ENCODE data around the gene ANKRD52.
"Not testable (repeated sequence)": the region's sequence is repeated elsewhere in the genome, so short reads cannot be mapped to it uniquely, and the experiment has no call there.

Gene ANKRD52

DNA sequence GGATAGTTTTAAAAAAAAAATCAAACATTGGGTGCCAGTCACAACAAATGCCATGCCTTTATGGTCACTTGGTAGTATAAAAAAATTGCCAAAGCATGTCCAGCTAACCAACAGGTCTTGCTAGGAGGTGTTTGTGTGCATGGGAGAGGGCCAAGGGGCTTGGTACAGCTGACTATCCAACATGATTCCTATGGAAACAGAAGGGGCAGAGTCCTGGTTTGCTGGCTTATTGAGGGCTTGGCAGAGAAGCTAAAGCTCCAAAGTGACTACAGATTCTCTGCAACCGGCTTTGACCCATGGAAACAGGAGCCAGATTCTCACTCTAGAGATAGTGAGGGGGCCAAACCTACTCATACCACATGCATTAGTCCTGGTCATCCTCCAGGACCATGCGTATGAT lies 14.3 kb upstream of the ANKRD52 start:
- not testable (repeated sequence) for DNase-seq (ENCODE audit: low read depth)

DNA sequence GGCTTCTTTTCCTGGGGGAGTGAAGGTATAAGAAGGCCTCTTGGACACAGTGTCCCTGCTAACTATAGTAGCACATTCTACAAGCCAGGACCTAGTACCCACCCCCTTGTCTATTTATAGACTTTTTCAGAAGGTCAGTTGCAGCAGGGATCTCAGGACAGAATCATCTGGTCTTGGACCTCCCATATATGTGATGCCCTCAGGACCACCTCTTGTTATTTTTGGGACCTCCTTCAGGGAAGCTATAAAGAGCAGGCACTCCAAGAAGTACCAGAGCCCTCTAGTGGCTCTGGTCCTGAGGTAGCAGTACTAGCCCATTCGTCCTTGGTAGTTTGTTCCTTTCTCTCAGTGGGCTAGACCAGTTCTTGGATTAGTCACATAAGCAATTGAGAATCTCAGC lies 12.8 kb upstream of the ANKRD52 start:
- no peak for DNase-seq (ENCODE audit: low read depth)

DNA sequence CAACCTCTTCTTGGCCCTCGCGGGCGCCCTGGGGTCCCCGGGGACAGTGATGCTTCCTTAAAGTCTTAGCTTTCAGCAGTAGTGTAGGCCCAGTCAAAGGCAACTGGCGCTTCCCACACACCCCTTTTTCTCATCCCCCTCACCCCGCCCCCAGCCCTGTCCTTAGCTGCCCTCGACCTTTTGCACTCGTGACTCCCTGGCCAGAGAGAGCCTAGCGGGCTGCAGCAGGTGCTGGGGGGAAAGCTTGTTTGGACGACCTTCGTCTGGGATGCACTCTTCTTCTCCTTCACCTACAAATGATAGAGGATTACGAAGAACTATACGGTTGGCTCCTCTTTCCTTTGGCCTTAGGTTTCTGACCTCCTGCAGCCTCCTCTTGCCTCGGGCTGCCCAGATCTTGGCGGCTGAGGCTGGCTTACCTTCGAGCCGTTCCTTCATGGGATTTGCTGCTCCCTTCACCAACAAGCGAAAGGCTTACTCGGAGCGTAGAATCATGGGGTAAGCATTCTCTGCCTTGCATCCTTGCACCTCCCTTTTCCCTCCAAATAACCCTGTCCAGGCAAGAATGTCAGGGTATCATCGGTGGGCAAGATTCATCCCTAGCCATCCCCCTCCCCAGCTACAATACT lies 9.4 kb upstream of the ANKRD52 start:
- DNase-seq (ENCODE audit: low read depth) = no peak

DNA sequence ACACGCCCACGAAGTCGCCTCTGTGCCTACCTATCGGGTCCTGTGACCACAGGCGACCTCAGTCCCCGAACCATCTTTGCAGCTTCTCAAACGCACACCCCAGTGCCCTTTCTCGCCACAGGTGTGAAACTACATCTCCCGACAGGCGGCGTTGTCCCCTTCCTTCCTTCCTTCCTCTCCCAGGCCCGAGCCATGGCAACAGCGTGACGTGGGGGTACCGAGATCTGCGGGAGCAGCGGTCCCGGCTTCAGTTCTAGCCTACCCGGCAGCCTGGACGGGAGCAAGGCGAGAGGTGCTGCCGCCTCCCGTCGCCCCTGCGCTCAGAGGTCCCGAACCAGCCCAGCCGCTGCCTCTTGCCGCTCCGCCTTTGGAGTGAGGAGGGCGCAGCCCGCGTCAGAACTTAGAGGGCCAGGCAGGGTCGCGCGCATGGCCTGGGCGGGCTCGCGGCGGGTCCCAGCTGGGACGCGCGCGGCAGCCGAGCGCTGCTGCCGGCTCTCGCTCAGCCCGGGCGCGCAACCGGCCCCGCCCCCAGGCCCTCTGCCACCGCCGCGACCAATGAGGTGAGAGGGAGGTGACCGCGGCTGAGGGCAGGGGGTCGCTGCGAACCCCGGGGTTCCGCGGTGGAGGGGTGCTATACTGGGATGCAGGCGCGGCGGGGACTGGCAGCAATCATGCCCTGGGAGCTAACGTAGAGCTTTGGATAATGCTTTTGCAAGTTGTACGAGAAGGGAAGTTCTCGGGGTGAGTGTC lies 8.7 kb upstream of the ANKRD52 start, which contains the start of gene COQ10A:
Gene COQ10A (plus strand): TSS at position 250 of the 750 bp plus-strand sequence. CDS start 177 bp downstream, at position 427.
- DNase-seq (ENCODE audit: low read depth) = peak; percentile 70

DNA sequence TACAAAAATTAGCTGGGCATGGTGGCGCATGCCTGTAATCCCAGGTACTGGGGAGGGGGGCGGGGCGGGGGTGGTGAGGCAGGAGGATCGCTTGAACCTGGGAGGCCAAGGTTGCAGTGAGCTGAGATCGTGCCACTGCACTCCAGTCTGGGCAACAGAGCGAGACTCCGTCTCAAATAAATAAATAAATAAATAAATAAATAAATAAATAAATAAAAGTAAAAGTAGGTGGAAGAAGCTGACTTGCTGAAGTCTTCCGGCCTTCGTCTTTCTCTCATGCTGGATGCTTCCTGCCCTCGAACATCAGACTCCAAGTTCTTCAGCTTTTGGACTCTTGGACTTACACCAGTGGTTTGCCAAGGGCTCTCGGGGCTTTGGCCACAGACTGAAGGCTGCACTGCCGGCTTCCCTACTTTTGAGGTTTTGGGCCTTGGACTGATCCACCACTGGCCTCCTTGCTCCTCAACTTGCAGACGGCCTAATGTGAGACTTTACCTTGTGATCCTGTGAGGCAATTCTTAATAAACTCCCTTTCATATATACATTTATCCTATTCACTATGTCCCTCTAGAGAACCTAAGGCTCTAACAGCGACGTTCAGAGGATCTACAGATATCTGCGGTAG lies 8.0 kb upstream of the ANKRD52 start:
- not testable (repeated sequence) for DNase-seq (ENCODE audit: low read depth)

DNA sequence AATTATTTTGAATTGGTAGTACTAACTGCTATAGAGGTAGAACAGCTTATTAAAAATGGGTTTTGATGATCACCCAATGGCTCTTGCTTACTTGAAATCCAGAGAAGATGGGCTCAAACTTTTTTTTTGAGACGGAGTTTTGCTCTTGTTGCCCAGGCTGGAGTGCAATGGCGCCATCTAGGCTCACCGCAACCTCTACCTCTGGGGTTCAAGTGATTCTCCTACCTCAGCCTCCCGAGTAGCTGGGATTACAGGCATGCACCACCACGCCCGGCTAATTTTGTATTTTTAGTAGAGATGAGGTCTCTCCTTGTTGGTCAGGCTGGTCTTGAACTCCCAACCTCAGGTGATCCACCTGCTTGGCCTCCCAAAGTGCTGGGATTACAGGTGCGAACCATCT lies 4.8 kb upstream of the ANKRD52 start:
- not testable (repeated sequence) for DNase-seq (ENCODE audit: low read depth)

DNA sequence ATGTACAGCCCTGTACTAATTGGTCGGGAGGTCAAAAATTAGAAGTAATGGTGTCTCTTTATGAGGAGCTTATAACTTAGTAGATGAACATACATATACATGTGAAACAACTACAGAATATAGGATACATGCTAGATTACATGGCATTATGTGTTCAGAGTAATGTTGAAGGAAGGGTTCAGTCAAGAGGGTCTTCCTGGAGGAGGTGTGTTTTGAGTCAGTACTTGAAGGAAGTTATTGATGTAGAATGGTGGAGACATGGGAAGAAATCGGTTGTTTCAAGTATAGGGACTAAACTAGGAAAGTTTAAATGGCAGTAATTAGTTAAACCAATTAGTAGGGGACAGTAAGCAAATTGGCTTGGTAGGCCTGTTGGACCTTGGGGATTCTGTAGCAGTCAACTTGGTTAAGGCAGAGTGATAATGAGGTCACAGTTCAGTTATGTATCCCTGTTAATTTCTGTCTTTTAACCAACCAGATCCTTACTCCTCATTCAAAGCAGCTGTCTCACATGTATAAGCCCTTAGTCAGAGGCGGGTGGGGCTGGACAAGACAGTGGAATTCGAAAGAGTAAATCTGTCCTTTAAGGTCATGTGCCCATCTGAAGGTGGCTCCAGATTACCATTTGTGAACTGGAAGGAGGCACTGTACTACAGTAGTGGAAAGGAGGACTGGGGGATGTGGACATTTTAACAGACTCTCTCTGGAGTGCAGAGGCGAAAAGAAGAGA lies 3.5 kb upstream of the ANKRD52 start:
- DNase-seq (ENCODE audit: low read depth) = no peak

DNA sequence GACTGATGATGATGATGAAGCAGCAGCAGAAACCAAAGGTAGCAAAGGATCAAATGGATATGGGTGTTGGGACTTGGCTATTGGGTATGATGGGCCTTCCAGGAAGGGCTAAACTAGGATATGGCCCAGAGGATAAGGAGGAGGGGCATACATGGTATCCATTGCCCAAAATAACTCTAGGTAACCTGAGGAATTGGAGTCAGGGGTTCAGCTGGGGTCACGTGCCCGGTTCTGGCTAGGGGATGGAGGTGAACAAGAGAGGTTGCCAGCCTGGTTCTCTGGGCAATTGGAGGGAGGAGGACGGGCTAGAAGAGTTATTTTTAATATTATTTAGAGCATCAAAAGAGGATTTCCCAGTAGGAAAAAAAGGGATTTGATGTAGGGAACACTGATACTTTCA lies 2.7 kb upstream of the ANKRD52 start:
- DNase-seq (ENCODE audit: low read depth) = no peak

DNA sequence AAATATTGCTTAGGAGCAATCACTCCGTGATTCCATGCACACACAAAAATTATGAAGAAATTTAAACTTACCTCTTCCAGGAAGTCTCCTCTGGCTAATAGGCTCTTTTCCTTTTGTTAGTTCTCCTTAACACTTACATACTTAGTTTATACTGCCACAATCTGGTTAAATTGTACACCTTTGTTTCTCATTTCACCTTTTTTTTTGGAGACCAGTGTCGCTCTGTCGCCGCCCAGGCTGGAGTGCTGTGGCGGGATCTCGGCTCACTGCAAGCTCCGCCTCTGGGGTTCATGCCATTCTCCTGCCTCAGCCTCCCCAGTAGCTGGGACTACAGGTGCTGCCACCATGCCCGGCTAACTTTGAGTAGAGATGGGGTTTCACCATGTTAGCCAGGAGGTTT lies 2.2 kb upstream of the ANKRD52 start:
- no peak for DNase-seq (ENCODE audit: low read depth)

DNA sequence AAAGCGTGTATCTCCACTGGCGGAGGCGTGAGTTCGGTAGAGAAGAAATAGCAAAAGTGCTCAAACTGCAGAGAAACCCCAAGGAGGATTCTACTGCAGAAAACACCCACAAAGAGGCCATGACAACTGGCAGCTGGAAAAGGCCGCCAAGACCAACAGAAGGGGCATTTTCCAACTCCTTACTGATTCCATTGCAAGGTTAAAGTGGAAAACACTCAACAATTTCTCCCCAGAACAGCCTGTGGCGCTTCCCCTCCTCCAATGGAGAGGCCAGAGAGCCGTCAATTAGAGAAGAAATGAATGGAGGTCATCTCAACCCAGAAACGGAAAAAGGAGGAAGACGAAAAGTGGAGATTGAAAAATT lies 618 bp upstream of the ANKRD52 start:
- no peak for DNase-seq (ENCODE audit: low read depth)

DNA sequence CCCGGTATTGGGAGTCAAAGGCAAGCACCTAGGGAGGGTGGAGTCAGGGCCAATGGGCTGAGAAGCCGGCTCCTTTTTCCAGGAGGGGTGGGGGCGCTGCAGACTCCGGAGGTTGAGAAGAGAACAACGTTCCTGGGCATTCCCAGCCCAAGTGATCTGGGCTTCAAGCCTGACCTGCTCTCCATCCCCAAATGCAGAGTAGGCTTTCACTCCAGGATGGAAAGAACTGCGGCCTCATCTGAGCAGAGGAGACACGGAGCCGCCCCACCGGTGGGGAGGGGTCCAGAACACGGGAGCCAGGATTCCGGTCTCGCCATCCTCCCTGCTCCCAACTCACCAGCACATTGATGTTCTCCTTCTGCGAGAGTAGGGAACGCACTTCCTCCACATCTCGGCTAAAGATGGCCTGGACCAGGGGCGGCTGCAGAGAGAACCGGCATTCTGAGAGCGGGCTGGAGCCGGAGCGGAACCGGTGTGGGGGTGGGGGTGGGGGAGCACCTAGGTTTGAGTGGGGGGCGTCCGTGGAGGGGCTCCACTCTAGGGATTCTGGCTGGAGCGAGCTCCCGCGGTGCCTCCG lies 605 bp downstream of the ANKRD52 start:
- DNase-seq (ENCODE audit: low read depth) = no peak

DNA sequence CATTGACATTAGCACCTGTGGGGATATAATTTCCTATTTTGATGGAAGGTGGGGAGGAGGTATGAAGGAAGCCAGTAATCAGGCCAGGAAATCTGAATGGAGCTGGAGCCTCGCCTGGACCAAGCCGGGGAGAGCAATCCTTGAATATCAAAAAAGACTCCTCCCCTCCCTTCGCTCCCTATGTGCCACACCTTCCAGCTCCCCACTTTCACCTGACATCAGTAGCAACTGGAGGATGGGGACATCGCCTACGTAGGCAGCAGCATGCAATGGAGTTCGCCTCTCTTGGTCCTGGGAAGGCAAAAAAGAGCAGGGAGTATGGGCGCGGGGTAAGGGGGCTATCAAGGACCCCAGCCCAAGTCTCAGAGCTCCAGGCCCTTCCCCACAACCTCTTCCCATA lies 1.1 kb downstream of the ANKRD52 start:
- no peak for DNase-seq (ENCODE audit: low read depth)

DNA sequence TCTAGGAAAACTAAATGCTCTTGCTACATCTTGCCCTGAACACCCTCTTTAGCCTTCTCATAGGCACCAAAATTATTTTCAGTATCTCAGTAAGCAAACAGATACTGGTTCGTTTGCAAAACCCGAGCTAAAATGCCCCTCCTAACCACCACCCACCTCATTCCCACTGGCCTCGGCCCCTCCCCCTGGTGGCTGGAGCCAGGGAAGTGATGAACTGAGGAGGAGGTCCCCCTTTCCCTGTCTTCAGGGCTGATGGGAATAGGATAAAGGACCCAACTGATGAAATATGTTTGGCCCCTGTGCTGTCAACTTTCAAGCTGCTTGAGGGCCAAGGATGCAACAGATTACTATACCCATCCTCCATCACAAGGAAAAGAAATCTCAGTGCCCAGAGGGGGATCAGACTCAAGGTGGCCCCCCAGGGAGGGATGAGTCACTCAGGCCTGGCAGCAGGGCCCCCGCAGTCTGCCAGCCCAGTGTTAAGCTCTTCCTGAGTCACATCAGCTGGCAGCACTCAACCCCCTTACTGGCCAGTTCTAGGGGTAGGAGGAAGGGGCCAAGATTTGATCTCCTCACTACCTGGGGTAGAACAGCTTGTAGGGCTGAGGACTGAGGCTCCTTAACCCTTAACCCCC lies 1.7 kb downstream of the ANKRD52 start:
- no peak for DNase-seq (ENCODE audit: low read depth)

DNA sequence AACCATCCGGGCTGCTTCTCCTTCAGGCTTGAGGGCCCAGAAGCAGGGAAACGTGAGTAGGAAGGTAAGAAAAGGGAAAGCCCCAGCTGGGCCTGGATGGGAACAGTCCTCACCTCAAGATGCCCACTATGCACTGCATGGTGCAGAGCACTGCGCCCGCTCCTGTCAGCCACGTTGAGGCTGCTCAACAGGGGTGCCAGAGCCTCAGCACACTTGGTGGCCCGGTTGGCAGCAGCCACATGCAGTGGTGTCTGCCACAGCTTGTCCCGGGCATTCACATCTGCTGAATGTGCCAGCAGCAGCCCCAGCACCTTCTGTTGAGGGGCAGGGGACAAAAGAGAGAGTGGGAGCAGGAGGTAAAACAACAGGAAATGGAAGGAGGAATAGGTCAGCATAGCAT lies 2.5 kb downstream of the ANKRD52 start:
- no peak for DNase-seq (ENCODE audit: low read depth)

DNA sequence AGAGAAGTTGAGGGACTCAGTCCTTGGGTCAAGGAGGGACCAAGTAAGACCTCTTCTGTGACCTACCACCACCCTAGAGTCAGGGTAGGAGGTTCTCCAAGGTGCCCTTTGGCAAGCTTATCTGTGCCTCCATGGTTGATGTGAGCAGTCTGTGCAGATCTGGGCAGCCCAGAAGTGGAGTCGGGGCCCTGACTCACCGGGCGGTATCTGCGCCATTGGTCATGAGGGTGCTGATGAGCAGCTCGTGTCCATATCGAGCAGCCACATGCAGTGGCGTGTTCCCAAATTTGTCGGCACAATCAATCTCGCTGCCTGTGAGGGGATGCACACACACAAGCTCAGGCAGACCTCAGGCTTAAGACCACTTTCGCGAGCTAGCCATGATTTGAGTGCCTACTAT lies 5.1 kb downstream of the ANKRD52 start:
- DNase-seq (ENCODE audit: low read depth) = no peak

DNA sequence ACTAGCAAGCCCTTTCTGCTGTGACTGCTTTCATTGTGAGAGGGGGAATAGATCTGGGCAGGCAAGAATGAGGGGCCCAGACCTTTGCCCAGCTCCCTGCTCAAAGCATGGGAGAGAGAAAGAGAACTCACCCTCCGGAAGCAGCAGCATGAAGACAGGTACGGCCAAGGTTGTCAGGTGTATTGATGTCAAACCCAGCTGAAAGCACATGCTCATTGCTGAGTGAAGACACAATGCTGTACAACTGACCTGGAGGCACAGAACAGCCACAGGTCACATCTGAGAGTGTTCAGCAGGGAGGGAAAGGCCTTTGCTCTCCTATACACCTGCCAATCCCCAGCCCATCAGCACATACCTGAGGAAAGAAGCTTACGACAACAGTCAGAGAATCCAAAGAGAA lies 5.5 kb downstream of the ANKRD52 start:
- no peak for DNase-seq (ENCODE audit: low read depth)

DNA sequence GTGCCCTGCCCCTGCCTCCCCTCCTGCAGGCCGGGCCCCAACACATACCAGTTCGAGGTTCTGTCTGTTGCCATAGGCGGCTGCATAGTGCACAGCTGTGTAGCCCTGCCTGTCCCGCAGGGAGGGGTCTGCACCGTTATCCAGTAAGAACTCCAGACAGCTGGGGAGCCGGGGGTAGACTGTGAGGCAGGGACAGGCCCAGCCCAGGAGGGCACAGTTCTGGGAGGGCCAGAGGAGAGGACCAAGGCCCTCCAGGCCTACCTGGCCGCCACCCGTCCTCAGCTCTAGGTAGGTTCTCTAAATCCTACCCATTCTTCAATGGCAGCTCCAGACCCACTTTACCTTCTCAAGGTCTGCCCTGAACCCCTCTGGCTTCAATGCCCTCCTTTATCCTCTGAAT lies 9.5 kb downstream of the ANKRD52 start:
- no peak for DNase-seq (ENCODE audit: low read depth)

DNA sequence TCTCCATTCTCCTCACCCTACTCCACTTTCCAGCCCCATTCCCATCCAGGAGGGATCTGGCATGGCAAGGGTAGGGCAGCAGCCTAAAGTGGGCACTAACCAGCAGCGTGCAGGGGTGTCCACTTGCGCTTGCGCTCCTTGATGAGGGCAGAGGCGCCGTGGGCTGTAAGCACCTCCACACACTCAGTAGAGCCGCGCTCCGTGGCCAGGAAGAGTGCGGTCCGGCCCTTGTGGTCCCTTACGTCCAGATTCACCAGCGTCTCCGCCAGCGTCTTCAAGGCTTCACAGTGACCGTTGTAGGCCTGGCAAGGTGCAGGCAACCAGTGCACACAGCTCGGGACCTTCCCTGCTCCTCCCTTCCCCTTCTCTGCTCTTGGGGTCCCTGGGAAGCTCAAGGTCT lies 10.3 kb downstream of the ANKRD52 start:
- no peak for DNase-seq (ENCODE audit: low read depth)

DNA sequence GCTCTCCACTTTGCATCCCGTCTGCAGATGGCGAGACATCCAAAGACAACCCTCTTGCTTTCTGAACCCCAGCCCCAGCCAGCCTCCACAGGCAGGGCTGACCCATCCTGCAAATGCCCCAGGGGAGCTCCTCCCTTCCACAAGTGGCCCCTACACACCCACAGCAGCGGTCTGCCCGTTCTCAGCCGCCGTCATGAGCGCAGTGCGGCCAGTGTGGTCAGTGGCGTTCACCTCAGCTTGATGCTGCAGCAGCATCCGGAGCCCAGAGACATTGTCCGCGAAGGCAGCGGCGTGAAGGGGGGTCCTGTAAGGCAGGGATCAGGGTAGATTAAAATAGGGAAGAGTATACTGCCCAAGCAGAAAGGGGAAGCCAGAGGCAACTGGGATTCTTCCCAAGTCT lies 13.7 kb downstream of the ANKRD52 start:
- no peak for DNase-seq (ENCODE audit: low read depth)

DNA sequence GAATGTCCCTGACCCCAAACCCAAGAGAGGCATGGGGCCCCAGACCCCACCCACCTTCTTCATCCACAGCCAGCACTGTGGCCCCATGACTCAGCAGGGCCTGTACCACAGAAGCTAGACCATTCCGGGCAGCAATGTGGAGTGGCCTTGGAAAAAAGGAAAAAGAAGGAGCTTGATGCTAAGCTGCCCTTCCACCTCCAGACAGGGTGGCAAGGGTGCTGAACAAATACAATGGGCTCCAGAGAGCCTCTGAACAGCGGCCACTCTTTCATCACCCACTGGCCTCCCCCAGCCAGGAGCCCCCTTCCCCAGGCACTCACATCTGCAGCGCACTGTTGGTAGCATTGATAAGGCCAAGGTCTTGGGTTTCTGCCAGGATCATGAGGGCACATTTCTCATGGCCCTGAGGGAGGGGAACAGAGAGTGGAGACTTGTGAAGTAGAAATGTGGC lies 14.4 kb downstream of the ANKRD52 start:
- no peak for DNase-seq (ENCODE audit: low read depth)

DNA sequence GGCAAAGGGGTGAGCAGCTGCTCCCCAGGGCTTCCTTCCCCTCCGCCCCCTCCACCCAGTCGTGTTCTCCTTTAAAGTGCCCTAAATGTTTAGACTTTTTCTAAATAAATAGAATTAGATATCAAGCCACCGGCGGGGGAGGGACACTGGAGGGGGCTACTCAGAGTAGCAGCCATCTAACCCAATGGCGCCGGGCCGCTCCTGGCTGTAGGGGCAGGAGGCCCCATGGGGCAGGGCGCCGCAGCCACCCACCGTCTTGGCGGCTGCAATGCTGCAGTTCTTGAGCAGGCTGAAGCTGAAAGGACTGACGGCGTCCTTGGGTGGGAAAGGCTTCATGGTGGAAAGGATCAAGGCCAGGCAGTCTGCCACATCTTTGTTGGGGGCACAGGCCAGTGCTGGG lies 15.2 kb downstream of the ANKRD52 start:
- no peak for DNase-seq (ENCODE audit: low read depth)
